CD4-positive, alpha-beta T cell treated with Interleukin-1 beta for 1 hour (primary cell): ENCODE measurements around the gene TCAP.
A peak's percentile ranks its signal among the peaks of the same experiment; 100 is the strongest.

Experiments
- DNase-seq, 2 donors: peaks; one replicate each; pipeline ENCODE4 v3.0.0-alpha.2; 2020 to 2022

Gene TCAP

GRCh38 chr17:39667945-39668924 lies 3.1 kb downstream of the TCAP start, which contains the start of gene PNMT:
Gene PNMT (plus strand): TSS chr17:39668453. CDS start chr17:39668476, 23 bp downstream.
- peak; percentile 66 to 69 for DNase-seq

DNA sequence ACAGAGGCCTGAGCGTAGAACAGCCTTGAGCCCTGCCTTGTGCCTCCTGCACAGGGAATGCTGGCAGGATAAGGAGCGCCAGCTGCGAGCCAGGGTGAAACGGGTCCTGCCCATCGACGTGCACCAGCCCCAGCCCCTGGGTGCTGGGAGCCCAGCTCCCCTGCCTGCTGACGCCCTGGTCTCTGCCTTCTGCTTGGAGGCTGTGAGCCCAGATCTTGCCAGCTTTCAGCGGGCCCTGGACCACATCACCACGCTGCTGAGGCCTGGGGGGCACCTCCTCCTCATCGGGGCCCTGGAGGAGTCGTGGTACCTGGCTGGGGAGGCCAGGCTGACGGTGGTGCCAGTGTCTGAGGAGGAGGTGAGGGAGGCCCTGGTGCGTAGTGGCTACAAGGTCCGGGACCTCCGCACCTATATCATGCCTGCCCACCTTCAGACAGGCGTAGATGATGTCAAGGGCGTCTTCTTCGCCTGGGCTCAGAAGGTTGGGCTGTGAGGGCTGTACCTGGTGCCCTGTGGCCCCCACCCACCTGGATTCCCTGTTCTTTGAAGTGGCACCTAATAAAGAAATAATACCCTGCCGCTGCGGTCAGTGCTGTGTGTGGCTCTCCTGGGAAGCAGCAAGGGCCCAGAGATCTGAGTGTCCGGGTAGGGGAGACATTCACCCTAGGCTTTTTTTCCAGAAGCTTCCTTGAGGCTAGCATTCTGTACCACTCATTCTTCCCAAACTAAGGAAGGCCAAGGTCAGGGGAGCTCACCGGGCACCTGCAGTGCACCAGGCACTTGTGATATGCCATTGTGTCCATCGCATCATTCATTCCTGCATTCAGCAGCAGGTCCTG lies 5.0 kb downstream of the TCAP start:
- no peak for DNase-seq

DNA sequence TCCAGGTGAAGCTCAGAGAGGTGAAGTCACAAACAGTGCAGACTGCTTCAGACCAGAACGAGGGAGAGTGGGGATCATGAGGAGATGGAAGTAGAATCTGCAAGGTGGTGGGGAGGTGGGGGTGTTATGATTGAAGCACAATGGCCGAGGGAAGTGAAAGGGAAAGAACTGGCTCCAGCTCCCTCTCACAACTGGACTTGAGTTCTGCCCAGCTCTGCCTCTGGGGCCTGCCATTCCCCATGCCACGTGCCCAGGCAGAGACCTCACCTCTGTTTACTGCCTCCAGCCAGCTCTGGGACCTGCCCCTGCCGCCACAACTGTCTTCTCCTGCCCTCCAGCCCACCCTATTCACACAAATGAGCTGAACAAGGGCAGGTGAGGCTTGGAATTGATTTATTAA lies 5.6 kb downstream of the TCAP start:
- DNase-seq, result no peak

DNA sequence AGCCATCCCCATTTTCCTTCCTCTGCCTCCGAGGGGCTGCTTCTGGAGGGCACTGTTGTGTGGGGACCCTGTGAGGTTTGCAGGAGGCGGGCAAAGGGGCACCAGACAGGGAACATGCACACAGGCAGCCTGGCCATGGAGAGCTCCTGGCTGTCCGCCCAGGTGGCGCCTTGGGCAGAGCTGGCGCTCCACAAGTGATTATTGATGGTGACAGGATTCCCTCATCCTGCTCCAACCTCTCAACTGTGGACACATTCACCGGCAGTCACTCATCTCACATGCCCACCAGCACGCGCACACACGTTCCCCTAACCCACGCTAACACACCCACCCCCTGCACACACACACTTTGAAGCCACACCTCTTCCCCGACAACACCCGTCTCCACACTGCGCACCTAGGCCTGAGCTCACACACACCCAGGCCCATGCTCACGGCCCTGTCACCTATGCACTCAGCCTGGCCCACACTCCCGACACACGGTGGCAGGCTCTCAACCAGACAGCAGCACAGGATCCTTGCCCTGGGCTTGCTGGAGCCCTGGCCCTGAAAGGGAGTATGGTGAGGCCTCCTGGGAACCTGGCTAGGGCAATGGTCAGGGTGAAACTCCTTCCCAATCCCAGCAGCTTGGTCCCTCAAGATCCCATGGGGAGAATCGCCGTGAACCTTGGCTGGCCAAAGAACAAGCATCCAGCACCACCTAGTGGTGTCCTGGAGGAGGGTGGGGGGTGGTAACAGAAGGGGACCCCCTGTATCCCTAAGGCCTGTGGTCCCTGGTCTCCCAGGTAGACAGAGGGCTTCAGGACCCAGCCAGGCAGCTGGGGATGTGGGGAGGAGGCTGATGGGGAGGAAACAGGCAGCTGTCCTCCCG lies 6.7 kb downstream of the TCAP start:
- peak in 1 of 2 donors; percentile 9 for DNase-seq

- no peak for DNase-seq
Observed at GRCh38 chr17:39672522-39673334, 7.6 kb downstream of the TCAP start.

- no peak for DNase-seq
Observed at GRCh38 chr17:39673335-39674081, 8.4 kb downstream of the TCAP start.

DNA sequence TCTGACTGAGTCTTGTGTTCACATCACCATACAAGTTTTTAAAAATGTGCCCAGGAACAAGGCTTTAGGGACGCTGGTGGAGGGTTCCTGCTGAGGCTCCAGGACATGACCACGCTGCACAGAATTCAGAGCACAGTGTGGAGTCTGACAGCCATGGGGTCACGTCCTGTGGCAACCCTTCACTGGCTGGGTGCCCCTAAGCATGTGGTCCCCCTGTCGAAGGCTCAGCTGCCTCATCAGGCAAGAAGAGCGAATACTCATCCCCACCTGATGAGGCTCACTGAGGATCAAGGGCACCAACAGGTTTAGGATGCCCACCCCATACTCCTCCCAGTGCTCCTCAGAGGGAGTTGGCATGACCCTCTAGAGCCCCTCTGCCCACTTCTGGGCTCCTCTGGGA lies 9.0 kb downstream of the TCAP start:
- DNase-seq, result no peak

DNA sequence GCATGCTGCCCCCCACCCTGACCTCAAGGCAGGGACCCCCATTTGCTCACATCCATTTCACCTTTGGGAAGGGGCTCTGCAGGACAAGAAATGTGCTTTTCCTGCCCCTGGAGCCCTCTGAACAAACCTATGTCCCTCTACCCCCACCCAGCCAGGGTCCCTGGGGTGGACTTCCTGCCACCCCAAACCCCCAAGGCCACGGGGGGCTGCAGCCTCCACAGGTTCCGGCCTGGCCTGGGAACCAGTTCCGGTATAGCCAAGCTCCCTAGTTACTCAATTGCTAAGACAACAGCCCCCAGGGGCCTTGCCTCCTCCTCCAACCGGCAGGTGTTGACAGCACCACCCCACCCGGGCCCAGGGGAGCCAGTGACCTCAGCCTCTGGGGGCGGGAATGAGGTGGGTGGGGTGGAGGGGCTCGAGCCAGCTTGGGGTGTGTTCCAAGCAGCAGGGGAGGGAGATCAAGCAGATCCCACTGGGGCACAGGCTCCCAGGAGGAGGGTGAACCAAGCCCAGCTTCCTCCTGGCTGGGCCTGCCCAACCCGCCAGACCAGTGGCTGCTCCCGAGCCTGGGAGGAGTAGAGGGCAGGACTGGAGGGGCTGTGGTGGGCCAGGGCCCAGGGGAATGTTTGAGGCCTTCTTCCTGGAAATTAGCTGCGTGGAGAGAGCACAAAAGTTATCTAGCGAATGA lies 9.7 kb downstream of the TCAP start:
- DNase-seq, result peak in 1 of 2 donors; percentile 26

DNA sequence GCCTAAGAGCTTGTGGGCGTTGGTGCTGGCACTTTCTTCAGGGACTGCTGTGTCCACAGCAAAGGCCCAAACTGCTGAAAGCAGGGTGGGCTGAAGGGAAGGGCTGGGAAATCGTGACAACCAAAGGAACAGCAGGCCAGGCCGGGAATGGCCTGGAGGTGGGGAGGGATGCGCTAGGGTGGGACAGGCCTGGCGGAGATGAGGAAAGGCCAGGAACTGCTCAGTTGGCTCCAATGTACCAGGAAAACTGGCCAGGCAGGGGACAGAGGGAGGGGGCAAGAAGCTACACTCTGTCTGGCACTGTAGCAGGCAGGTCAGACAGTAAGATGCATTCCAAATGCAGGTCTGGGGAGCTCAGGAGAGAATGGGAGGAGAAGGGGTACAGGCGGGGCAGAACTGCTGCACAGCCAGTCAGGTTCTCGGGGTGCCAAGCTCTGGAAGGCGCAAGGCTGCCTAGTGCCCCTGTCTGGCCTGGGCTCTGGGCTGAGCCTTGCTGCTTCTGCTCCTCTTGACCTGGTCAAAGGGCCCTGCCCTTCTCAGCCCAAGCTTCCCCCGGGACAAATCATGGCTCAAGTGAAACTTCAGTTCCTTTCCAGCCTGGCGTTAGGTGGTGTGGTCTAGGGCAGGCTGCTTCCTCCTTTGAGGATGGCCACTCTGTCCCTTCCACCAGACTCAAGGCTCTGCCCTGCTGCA lies 10.4 kb downstream of the TCAP start:
- DNase-seq, result no peak

DNA sequence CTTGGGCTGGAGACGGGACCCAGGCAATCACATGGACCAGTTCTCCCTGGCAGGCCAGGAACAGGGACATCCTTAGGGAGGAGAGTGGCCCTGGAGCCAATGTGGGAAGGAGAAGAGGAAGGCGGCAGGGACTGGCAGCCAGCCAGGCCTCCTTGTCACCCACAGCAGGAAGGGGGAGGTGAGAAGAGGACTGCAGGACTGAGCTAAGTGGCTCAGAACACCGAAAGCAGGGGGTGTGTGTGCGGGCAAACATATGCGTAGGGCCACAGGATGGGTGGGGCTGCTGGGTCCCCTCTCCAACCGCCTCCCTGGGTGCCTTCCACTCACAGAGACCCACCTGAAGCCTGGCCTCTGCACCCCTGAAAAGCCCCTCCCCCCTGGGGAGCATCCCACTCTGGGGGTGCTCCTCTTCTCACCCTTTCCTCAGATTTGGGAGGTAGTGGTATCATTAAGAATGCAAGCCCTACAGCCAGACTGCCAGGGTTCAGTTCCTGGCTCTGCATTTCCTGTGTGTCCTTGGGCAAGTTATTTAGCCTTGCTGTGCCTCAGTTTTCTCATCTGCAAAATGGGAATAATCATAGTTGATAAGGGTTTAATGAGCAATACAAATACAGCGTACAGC lies 11.2 kb downstream of the TCAP start:
- DNase-seq, result peak; percentile 70 to 71

GRCh38 chr17:39677072-39677471 lies 11.9 kb downstream of the TCAP start:
- no peak for DNase-seq

GRCh38 chr17:39677542-39678339 lies 12.6 kb downstream of the TCAP start:
- no peak for DNase-seq

GRCh38 chr17:39678340-39679116 lies 13.4 kb downstream of the TCAP start:
- DNase-seq, result no peak

DNA sequence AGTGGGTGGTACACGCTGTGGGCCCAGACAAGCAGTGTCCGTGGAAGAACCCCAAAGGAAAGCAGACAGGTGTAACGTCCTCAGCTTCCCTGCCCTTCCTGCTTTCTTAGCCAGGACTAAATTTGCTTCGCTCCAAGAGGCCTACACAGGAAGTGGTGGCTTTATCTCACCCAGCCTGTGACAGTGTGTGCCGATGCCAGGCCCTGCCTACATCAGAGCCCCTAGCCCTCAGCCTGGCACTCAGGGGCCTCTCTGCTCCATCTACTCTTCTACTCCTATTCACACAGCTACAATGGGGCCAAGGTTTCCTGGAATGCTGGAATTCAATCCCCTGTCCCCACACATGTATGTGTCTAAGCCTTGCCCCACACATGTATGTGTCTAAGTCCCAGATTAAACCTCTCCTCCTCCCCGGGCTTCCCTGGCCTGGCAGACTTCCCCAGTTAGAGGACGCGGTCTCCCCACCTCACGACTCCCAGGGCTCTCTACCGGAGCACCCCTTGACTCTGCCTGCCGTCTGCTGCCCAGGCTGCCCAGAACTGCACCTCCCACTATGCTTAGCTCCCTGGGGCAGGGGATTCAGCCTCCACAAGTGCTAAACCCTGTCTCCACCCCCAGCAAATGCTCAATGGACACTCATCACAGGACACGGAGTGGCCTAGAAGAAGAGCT lies 14.5 kb downstream of the TCAP start:
- peak; percentile 63 for DNase-seq

DNA sequence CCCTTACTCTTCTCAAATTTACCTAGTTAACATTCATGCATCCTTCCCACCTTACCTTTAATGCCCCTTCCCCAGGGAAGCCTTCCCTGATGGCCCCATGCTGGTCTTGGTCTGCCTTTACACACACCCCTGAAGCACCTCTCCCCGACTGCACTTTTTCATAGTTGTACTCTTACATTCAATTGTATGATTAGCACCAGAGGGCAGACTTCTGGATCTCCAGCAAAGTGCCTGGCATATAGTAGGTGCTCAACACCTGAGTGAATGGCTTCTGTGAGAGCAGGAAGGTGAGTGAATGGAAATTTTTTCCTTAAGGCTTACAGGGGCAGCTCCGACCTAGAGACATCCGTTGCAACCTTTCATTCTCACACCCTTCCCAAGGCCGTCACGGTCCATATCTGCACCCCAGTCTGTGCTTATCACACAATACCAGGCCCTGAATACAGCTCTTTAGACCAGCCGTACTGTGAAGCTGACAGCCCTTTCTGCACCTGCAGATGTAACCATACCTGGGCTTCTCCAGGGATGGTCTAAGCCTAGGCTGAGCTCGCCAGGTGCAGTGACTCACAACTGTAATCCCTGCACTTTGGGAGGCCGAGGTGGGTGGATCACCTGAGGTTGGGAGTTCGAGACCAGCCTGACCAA lies 18.3 kb downstream of the TCAP start:
- DNase-seq, result no peak
